Endothelial cell of umbilical vein (primary cell): Measurements from ENCODE around the gene ZNF709. TPM values are rescaled to one million over a fixed set of nuclear protein-coding genes. Genes with fewer than 3 reads are reported as not detected.

Experiments
- BruUV-seq: library from RNA; stranded (reverse); fragments of 400-500 nt; replicated peaks from 2 replicates; lab custom pipeline; 2021; lab: Mats Ljungman, UMichigan
- CTCF ChIA-PET: fragments of 300-600, 350-600 bp; sonication (Branson Sonifier 250); formaldehyde crosslinking; loops from one replicate; lab custom pipeline; 2021; ENCODE audit warnings: antibody characterized with exemption, inconsistent platforms; lab: Charles Lee
- POLR2A ChIA-PET: fragments of 300-600, 350-600 bp; sonication (Branson Sonifier 250); formaldehyde crosslinking; loops from one replicate; lab custom pipeline; 2021; ENCODE audit warnings: antibody characterized with exemption, inconsistent platforms; lab: Charles Lee
- DNase-seq: peaks from one replicate; pipeline ENCODE4 v3.0.0-alpha.2; 2011; ENCODE audit warnings: low read depth, low spot score
- FAIRE-seq: peaks from 2 replicates; lab custom pipeline; 2011; peaks lifted over from hg19 to GRCh38; lab: Jason Lieb, UNC
- H2AFZ ChIP-seq: 2 replicates; pipeline ENCODE4 v1.6.0; 2012; ENCODE audit warnings: low read depth, low read length, control low read depth, inconsistent platforms
- H3K27ac ChIP-seq: 2 replicates; pipeline ENCODE4 v1.5.1; 2011; ENCODE audit warnings: low read depth, mild to moderate bottlenecking, control low read depth, low read length, moderate library complexity; ENCODE audit not compliant: insufficient read depth
- H3K27me3 ChIP-seq, 2 experiments: 2 replicates each; pipeline versions ENCODE4 v1.6.0 to v1.6.1; 2011; ENCODE audit warnings: low read length in 2 of 2, mixed read lengths in 1 of 2; ENCODE audit not compliant: control insufficient read depth in 2 of 2, insufficient read depth in 2 of 2
- H3K36me3 ChIP-seq, 2 experiments: 2 replicates in 1 of 2; 3 replicates in 1 of 2; pipeline ENCODE4 v1.5.1; 2011; ENCODE audit warnings: low read length in 2 of 2, mild to moderate bottlenecking in 1 of 2, moderate library complexity in 1 of 2; ENCODE audit not compliant: control insufficient read depth in 2 of 2, insufficient read depth in 2 of 2; ENCODE audit errors: extremely low read depth in 1 of 2
- H3K4me1 ChIP-seq: 3 replicates; pipeline ENCODE4 v1.5.1; 2011; ENCODE audit warnings: mild to moderate bottlenecking, low read length; ENCODE audit not compliant: control insufficient read depth, insufficient read depth; ENCODE audit errors: extremely low read depth
- H3K4me2 ChIP-seq: 2 replicates; pipeline ENCODE4 v1.6.1; 2011; ENCODE audit warnings: low read length, control low read depth, mixed read lengths; ENCODE audit not compliant: insufficient read depth
- H3K4me3 ChIP-seq, 3 experiments: fragments of 200-600 bp in 1 of 3; sonication (generic), shearing (Covaris generic) in 1 of 3; replicated peaks in 1 of 3; 2 replicates each; pipeline ENCODE4 v1.5.1; 2011 to 2016; ENCODE audit warnings: control low read depth in 3 of 3, low read length in 3 of 3, mild to moderate bottlenecking in 2 of 3, inconsistent platforms in 1 of 3, low read depth in 1 of 3, moderate library complexity in 1 of 3; ENCODE audit not compliant: insufficient read depth in 1 of 3
- H3K79me2 ChIP-seq: 2 replicates; pipeline ENCODE4 v1.6.0; 2012; ENCODE audit warnings: low read length, inconsistent platforms; ENCODE audit not compliant: control insufficient read depth, insufficient read depth
- H3K9ac ChIP-seq: replicated peaks from 2 replicates; pipeline ENCODE3; 2011; ENCODE audit warnings: low read length, control low read depth; ENCODE audit not compliant: insufficient read depth; ENCODE audit errors: extremely low read depth
- H3K9me1 ChIP-seq: replicated peaks from 3 replicates; pipeline ENCODE4 v1.6.0; 2011; ENCODE audit warnings: mild to moderate bottlenecking, low read length; ENCODE audit not compliant: control insufficient read depth, insufficient read depth; ENCODE audit errors: extremely low read depth
- H3K9me3 ChIP-seq: replicated peaks from 2 replicates; pipeline ENCODE4 v1.5.1; 2012; ENCODE audit warnings: low read length, inconsistent platforms; ENCODE audit not compliant: control insufficient read depth, insufficient read depth
- H4K20me1 ChIP-seq: replicated peaks from 2 replicates; pipeline ENCODE3; 2011; ENCODE audit warnings: mild to moderate bottlenecking, low read length; ENCODE audit not compliant: control insufficient read depth, insufficient read depth; ENCODE audit errors: extremely low read depth
- CTCF ChIP-seq, 2 donors: IDR thresholded peaks; 1 replicate in 1 of 2; 2 replicates in 1 of 2; pipeline ENCODE4 v1.5.1; 2011; ENCODE audit warnings: low read length in 2 of 2, mild to moderate bottlenecking in 2 of 2, moderate library complexity in 2 of 2, control low read depth in 1 of 2, inconsistent platforms in 1 of 2, low read depth in 1 of 2; ENCODE audit not compliant: insufficient read depth in 1 of 2; ENCODE audit errors: extremely low read depth in 1 of 2
- EZH2 ChIP-seq: IDR thresholded peaks from 2 replicates; pipeline ENCODE4 v1.6.1; 2012; ENCODE audit warnings: borderline replicate concordance, low read depth, mild to moderate bottlenecking, moderate library complexity, low read length, inconsistent platforms; ENCODE audit not compliant: severe bottlenecking
- FOS ChIP-seq: IDR thresholded peaks from 2 replicates; pipeline ENCODE4 v1.6.1; 2011; ENCODE audit warnings: mild to moderate bottlenecking, low read length, moderate library complexity, borderline replicate concordance; ENCODE audit not compliant: insufficient read depth
- GATA2 ChIP-seq: IDR thresholded peaks from 2 replicates; pipeline ENCODE4 v1.7.0; 2011; ENCODE audit warnings: low read depth, mild to moderate bottlenecking, moderate library complexity, mixed read lengths, low read length; ENCODE audit not compliant: insufficient read length, insufficient read depth
- JUN ChIP-seq: IDR thresholded peaks from 2 replicates; pipeline ENCODE4 v1.6.1; 2011; ENCODE audit warnings: borderline replicate concordance, low read depth; ENCODE audit not compliant: insufficient read length, insufficient read depth
- MYC ChIP-seq: IDR thresholded peaks from one replicate; pipeline ENCODE4 v1.6.1; 2011; ENCODE audit warnings: mild to moderate bottlenecking, low read depth, low read length
- POLR2A ChIP-seq: IDR thresholded peaks from 2 replicates; pipeline ENCODE4 v1.6.1; 2012; ENCODE audit warnings: low read depth, mild to moderate bottlenecking, control low read depth, low read length
- POLR2AphosphoS5 ChIP-seq: IDR thresholded peaks from 2 replicates; pipeline ENCODE4 v1.6.1; 2012; ENCODE audit warnings: low read depth, mild to moderate bottlenecking, control low read depth, low read length, moderate library complexity; ENCODE audit not compliant: insufficient read depth
- dilution Hi-C: fragments of 300-500 bp; cut with MboI; formaldehyde crosslinking; loops from one replicate; pipeline ENCODE4 v1.15.0; 2019; ENCODE audit warnings: low sequenced_read_pairs; ENCODE audit not compliant: extremely low pct_ligation_motif_present
- intact Hi-C: fragments of 100-400 bp; cut with micrococcal nuclease; formaldehyde crosslinking; loops from one replicate; pipeline ENCODE4 v1.10.0; 2022
- polyA plus RNA-seq, 4 experiments: library from polyadenylated mRNA; depleted of rRNA in 3 of 4; stranded (reverse) in 3 of 4; unstranded in 1 of 4; fragments of >200 nt; gene quantifications; 2 replicates each; pipeline versions ENCODE4 v1.2.1 to v1.2.3, GENCODE V29; 2011 to 2012; ENCODE audit warnings: missing spikeins in 1 of 4
- total RNA-seq: library from RNA; stranded (reverse); gene quantifications from 2 replicates; pipeline ENCODE4 v1.2.3, GENCODE V29; 2021
- TF ChIP-seq, protein P1 (sequence below): IDR thresholded peaks from 2 replicates; pipeline ENCODE4 v1.6.1; 2011; ENCODE audit not compliant: insufficient read depth, insufficient read length

The ZNF709 gene
- total and polyA plus RNA-seq, 2 donors (not counting 3 experiments of a cell fraction or from before 2014, with no cell fraction given): 0.65 to 1.8 TPM

- FAIRE-seq: no peak
- POLR2A ChIA-PET: no interaction called here
- dilution Hi-C loops: no loop called here
Observed at GRCh38 chr19:12453495-12453894, 31.1 kb downstream of the ZNF709 start.

More at GRCh38 chr19:12453495-12453894, 31.1 kb downstream of the ZNF709 start:
- no peaks in the 10 kb centered on the region for H3K36me3 ChIP-seq
- H3K27ac ChIP-seq: no peak overlapping the region
- no peaks in the 10 kb centered on the region for H3K27me3 ChIP-seq
- no peaks in the 10 kb centered on the region for H3K4me1 ChIP-seq
- TF ChIP-seq CTCF (IDR thresholded peaks at IDR 0.05; ENCODE audit: extremely low read depth in 1 of 2, insufficient read depth in 1 of 2, low read depth in 1 of 2, low read length in 2 of 2): no peak
- TF ChIP-seq, protein P1, sequence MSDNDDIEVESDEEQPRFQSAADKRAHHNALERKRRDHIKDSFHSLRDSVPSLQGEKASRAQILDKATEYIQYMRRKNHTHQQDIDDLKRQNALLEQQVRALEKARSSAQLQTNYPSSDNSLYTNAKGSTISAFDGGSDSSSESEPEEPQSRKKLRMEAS: no peak
- TF ChIP-seq FOS: no peak
- TF ChIP-seq GATA2: no peak
- TF ChIP-seq MYC: no peak
- no peak for TF ChIP-seq EZH2
- no peak for TF ChIP-seq JUN
- TF ChIP-seq POLR2AphosphoS5: no peak
- TF ChIP-seq POLR2A: no peak
- intact Hi-C loops: no loop called here
- no peaks in the 10 kb centered on the region for H4K20me1 ChIP-seq
- H3K4me3 ChIP-seq: no peak overlapping the region
- H3K4me2 ChIP-seq: no peak overlapping the region
- H2AFZ ChIP-seq: no peak overlapping the region
- H3K9me1 ChIP-seq: no peaks in the 10 kb centered on the region
- BruUV-seq: no TSS peak
- no peaks in the 10 kb centered on the region for H3K9me3 ChIP-seq
- H3K9ac ChIP-seq: no peak overlapping the region
- no peaks in the 10 kb centered on the region for H3K79me2 ChIP-seq
- DNase-seq: no peak
- CTCF ChIA-PET: no interaction called here
